Colon (tissue), 2 donors: Measurements from ENCODE around the gene ACAN.

Experiments used
- FAIRE-seq: peaks from 2 replicates; lab custom pipeline; 2012; peaks lifted over from hg19 to GRCh38; lab: Jason Lieb, UNC
- donor health status: control.
- donor health status: control.

Gene ACAN

GRCh38 chr15:88803241-88803919 is at the start of gene ACAN:
TSS of gene ACAN (plus strand) at chr15:88803436. CDS start at chr15:88836207, 32,771 bp downstream.
- no peak for FAIRE-seq

- no peak for FAIRE-seq
Measured at GRCh38 chr15:88756521-88756920, 46.7 kb upstream of the ACAN start.

- no peak for FAIRE-seq
Measured at GRCh38 chr15:88756921-88757320, 46.3 kb upstream of the ACAN start.

GRCh38 chr15:88759872-88760271 is 43.4 kb upstream of the ACAN start:
- no peak for FAIRE-seq

- no peak for FAIRE-seq
Measured at GRCh38 chr15:88764448-88764847, 38.8 kb upstream of the ACAN start.

- FAIRE-seq = no peak
Measured at GRCh38 chr15:88765212-88765611, 38.0 kb upstream of the ACAN start.

- FAIRE-seq = no peak
Measured at GRCh38 chr15:88769161-88769971, 33.9 kb upstream of the ACAN start.

GRCh38 chr15:88775776-88776175 is 27.5 kb upstream of the ACAN start:
- no peak for FAIRE-seq

GRCh38 chr15:88776646-88777045 is 26.6 kb upstream of the ACAN start:
- no peak for FAIRE-seq

- no peak for FAIRE-seq
Measured at GRCh38 chr15:88779944-88780343, 23.3 kb upstream of the ACAN start.

- FAIRE-seq = no peak
Measured at GRCh38 chr15:88782465-88782864, 20.8 kb upstream of the ACAN start.

GRCh38 chr15:88785217-88785616 is 18.0 kb upstream of the ACAN start:
- no peak for FAIRE-seq

- FAIRE-seq = no peak
Measured at GRCh38 chr15:88788036-88788435, 15.2 kb upstream of the ACAN start.

GRCh38 chr15:88788816-88789215 is 14.4 kb upstream of the ACAN start:
- no peak for FAIRE-seq

- FAIRE-seq = no peak
Measured at GRCh38 chr15:88790486-88790885, 12.8 kb upstream of the ACAN start.

GRCh38 chr15:88791637-88792036 is 11.6 kb upstream of the ACAN start:
- no peak for FAIRE-seq

GRCh38 chr15:88792342-88793282 is 10.6 kb upstream of the ACAN start:
- no peak for FAIRE-seq

GRCh38 chr15:88794001-88794400 is 9.2 kb upstream of the ACAN start:
- FAIRE-seq = no peak

GRCh38 chr15:88797663-88798339 is 5.4 kb upstream of the ACAN start:
- FAIRE-seq = no peak

GRCh38 chr15:88799341-88799740 is 3.9 kb upstream of the ACAN start:
- no peak for FAIRE-seq

- no peak for FAIRE-seq
Measured at GRCh38 chr15:88800026-88800425, 3.2 kb upstream of the ACAN start.

- FAIRE-seq = no peak
Measured at GRCh38 chr15:88800738-88801137, 2.5 kb upstream of the ACAN start.
